Endothelial cell of umbilical vein (primary cell): ENCODE results near the gene CHTF8. TPM values are rescaled to one million over a fixed set of nuclear protein-coding genes. Genes with fewer than 3 reads are reported as not detected.

Experiments
- BruUV-seq: library from RNA; stranded (reverse); fragments of 400-500 nt; replicated peaks from 2 replicates; lab custom pipeline; 2021; lab: Mats Ljungman, UMichigan
- CTCF ChIA-PET: fragments of 300-600, 350-600 bp; sonication (Branson Sonifier 250); formaldehyde crosslinking; loops from one replicate; lab custom pipeline; 2021; ENCODE audit warnings: antibody characterized with exemption, inconsistent platforms; lab: Charles Lee
- POLR2A ChIA-PET: fragments of 300-600, 350-600 bp; sonication (Branson Sonifier 250); formaldehyde crosslinking; loops from one replicate; lab custom pipeline; 2021; ENCODE audit warnings: antibody characterized with exemption, inconsistent platforms; lab: Charles Lee
- DNase-seq: peaks from one replicate; pipeline ENCODE4 v3.0.0-alpha.2; 2011; ENCODE audit warnings: low read depth, low spot score
- FAIRE-seq: peaks from 2 replicates; lab custom pipeline; 2011; peaks lifted over from hg19 to GRCh38; lab: Jason Lieb, UNC
- H2AFZ ChIP-seq: 2 replicates; pipeline ENCODE4 v1.6.0; 2012; ENCODE audit warnings: low read depth, low read length, control low read depth, inconsistent platforms
- H3K27ac ChIP-seq: 2 replicates; pipeline ENCODE4 v1.5.1; 2011; ENCODE audit warnings: low read depth, mild to moderate bottlenecking, control low read depth, low read length, moderate library complexity; ENCODE audit not compliant: insufficient read depth
- H3K27me3 ChIP-seq, 2 experiments: 2 replicates each; pipeline versions ENCODE4 v1.6.0 to v1.6.1; 2011; ENCODE audit warnings: low read length in 2 of 2, mixed read lengths in 1 of 2; ENCODE audit not compliant: control insufficient read depth in 2 of 2, insufficient read depth in 2 of 2
- H3K36me3 ChIP-seq, 2 experiments: 2 replicates in 1 of 2; 3 replicates in 1 of 2; pipeline ENCODE4 v1.5.1; 2011; ENCODE audit warnings: low read length in 2 of 2, mild to moderate bottlenecking in 1 of 2, moderate library complexity in 1 of 2; ENCODE audit not compliant: control insufficient read depth in 2 of 2, insufficient read depth in 2 of 2; ENCODE audit errors: extremely low read depth in 1 of 2
- H3K4me1 ChIP-seq: 3 replicates; pipeline ENCODE4 v1.5.1; 2011; ENCODE audit warnings: mild to moderate bottlenecking, low read length; ENCODE audit not compliant: control insufficient read depth, insufficient read depth; ENCODE audit errors: extremely low read depth
- H3K4me2 ChIP-seq: 2 replicates; pipeline ENCODE4 v1.6.1; 2011; ENCODE audit warnings: low read length, control low read depth, mixed read lengths; ENCODE audit not compliant: insufficient read depth
- H3K4me3 ChIP-seq, 3 experiments: fragments of 200-600 bp in 1 of 3; sonication (generic), shearing (Covaris generic) in 1 of 3; replicated peaks in 1 of 3; 2 replicates each; pipeline ENCODE4 v1.5.1; 2011 to 2016; ENCODE audit warnings: control low read depth in 3 of 3, low read length in 3 of 3, mild to moderate bottlenecking in 2 of 3, inconsistent platforms in 1 of 3, low read depth in 1 of 3, moderate library complexity in 1 of 3; ENCODE audit not compliant: insufficient read depth in 1 of 3
- H3K79me2 ChIP-seq: 2 replicates; pipeline ENCODE4 v1.6.0; 2012; ENCODE audit warnings: low read length, inconsistent platforms; ENCODE audit not compliant: control insufficient read depth, insufficient read depth
- H3K9ac ChIP-seq: replicated peaks from 2 replicates; pipeline ENCODE3; 2011; ENCODE audit warnings: low read length, control low read depth; ENCODE audit not compliant: insufficient read depth; ENCODE audit errors: extremely low read depth
- H3K9me1 ChIP-seq: replicated peaks from 3 replicates; pipeline ENCODE4 v1.6.0; 2011; ENCODE audit warnings: mild to moderate bottlenecking, low read length; ENCODE audit not compliant: control insufficient read depth, insufficient read depth; ENCODE audit errors: extremely low read depth
- H3K9me3 ChIP-seq: replicated peaks from 2 replicates; pipeline ENCODE4 v1.5.1; 2012; ENCODE audit warnings: low read length, inconsistent platforms; ENCODE audit not compliant: control insufficient read depth, insufficient read depth
- H4K20me1 ChIP-seq: replicated peaks from 2 replicates; pipeline ENCODE3; 2011; ENCODE audit warnings: mild to moderate bottlenecking, low read length; ENCODE audit not compliant: control insufficient read depth, insufficient read depth; ENCODE audit errors: extremely low read depth
- CTCF ChIP-seq, 2 donors: IDR thresholded peaks; 1 replicate in 1 of 2; 2 replicates in 1 of 2; pipeline ENCODE4 v1.5.1; 2011; ENCODE audit warnings: low read length in 2 of 2, mild to moderate bottlenecking in 2 of 2, moderate library complexity in 2 of 2, control low read depth in 1 of 2, inconsistent platforms in 1 of 2, low read depth in 1 of 2; ENCODE audit not compliant: insufficient read depth in 1 of 2; ENCODE audit errors: extremely low read depth in 1 of 2
- EZH2 ChIP-seq: IDR thresholded peaks from 2 replicates; pipeline ENCODE4 v1.6.1; 2012; ENCODE audit warnings: borderline replicate concordance, low read depth, mild to moderate bottlenecking, moderate library complexity, low read length, inconsistent platforms; ENCODE audit not compliant: severe bottlenecking
- FOS ChIP-seq: IDR thresholded peaks from 2 replicates; pipeline ENCODE4 v1.6.1; 2011; ENCODE audit warnings: mild to moderate bottlenecking, low read length, moderate library complexity, borderline replicate concordance; ENCODE audit not compliant: insufficient read depth
- GATA2 ChIP-seq: IDR thresholded peaks from 2 replicates; pipeline ENCODE4 v1.7.0; 2011; ENCODE audit warnings: low read depth, mild to moderate bottlenecking, moderate library complexity, mixed read lengths, low read length; ENCODE audit not compliant: insufficient read length, insufficient read depth
- JUN ChIP-seq: IDR thresholded peaks from 2 replicates; pipeline ENCODE4 v1.6.1; 2011; ENCODE audit warnings: borderline replicate concordance, low read depth; ENCODE audit not compliant: insufficient read length, insufficient read depth
- MAX ChIP-seq: IDR thresholded peaks from 2 replicates; pipeline ENCODE4 v1.6.1; 2011; ENCODE audit not compliant: insufficient read depth, insufficient read length
- MYC ChIP-seq: IDR thresholded peaks from one replicate; pipeline ENCODE4 v1.6.1; 2011; ENCODE audit warnings: mild to moderate bottlenecking, low read depth, low read length
- dilution Hi-C: fragments of 300-500 bp; cut with MboI; formaldehyde crosslinking; loops from one replicate; pipeline ENCODE4 v1.15.0; 2019; ENCODE audit warnings: low sequenced_read_pairs; ENCODE audit not compliant: extremely low pct_ligation_motif_present
- intact Hi-C: fragments of 100-400 bp; cut with micrococcal nuclease; formaldehyde crosslinking; loops from one replicate; pipeline ENCODE4 v1.10.0; 2022
- polyA plus RNA-seq, 4 experiments: library from polyadenylated mRNA; depleted of rRNA in 3 of 4; stranded (reverse) in 3 of 4; unstranded in 1 of 4; fragments of >200 nt; gene quantifications; 2 replicates each; pipeline versions ENCODE4 v1.2.1 to v1.2.3, GENCODE V29; 2011 to 2012; ENCODE audit warnings: missing spikeins in 1 of 4
- total RNA-seq: library from RNA; stranded (reverse); gene quantifications from 2 replicates; pipeline ENCODE4 v1.2.3, GENCODE V29; 2021

The CHTF8 gene
- total and polyA plus RNA-seq, 2 donors (not counting 3 experiments of a cell fraction or from before 2014, with no cell fraction given): 128 to 131 TPM

GRCh38 chr16:69093974-69094373 lies 38.4 kb downstream of the CHTF8 start:
- DNase-seq (no peak), FAIRE-seq (no peak)
- intact Hi-C loops: no loop called here
- H3K9me3 ChIP-seq: no peaks in the 10 kb centered on the region
- H3K27ac ChIP-seq: no peak overlapping the region
- H3K36me3 ChIP-seq: no peaks in the 10 kb centered on the region
- no peak overlapping the region for H3K9ac ChIP-seq
- H3K9me1 ChIP-seq: no peaks in the 10 kb centered on the region
- BruUV-seq: no TSS peak
- dilution Hi-C loops: no loop called here
- H3K4me1 ChIP-seq: peaks cover 3% of the 10 kb centered on the region
- no peaks in the 10 kb centered on the region for H3K27me3 ChIP-seq
- H3K4me2 ChIP-seq: no peak overlapping the region
- CTCF ChIA-PET: interaction anchor here (0.9 to 4.4 kb wide), 4 partner anchors 12 to 121 kb away, joined by 3 to 14 read pairs (median 3); partner anchors contain the start of gene HAS3
- no peak overlapping the region for H3K4me3 ChIP-seq
- POLR2A ChIA-PET: interaction anchor here (0.6 kb wide), 1 partner anchor 106 kb away, joined by 8 read pairs; no protein-coding TSS in a partner anchor
- no peak for TF ChIP-seq EZH2
- TF ChIP-seq CTCF (IDR thresholded peaks at IDR 0.05; ENCODE audit: extremely low read depth in 1 of 2, insufficient read depth in 1 of 2, low read depth in 1 of 2, low read length in 2 of 2): no peak
- no peak for TF ChIP-seq JUN
- no peak for TF ChIP-seq GATA2
- TF ChIP-seq FOS: no peak
- TF ChIP-seq MAX: no peak
- TF ChIP-seq MYC: no peak
- no peaks in the 10 kb centered on the region for H3K79me2 ChIP-seq
- H2AFZ ChIP-seq: no peak overlapping the region
- no peaks in the 10 kb centered on the region for H4K20me1 ChIP-seq
